BJ (cell line): ENCODE data around the gene CHKB. TPM values are rescaled to one million over a fixed set of nuclear protein-coding genes. Genes with fewer than 3 reads are reported as not detected.

Experiments used
- CTCF ChIA-PET: fragments of 350-600 bp; formaldehyde crosslinking; extraction: SDS; loops from one replicate; lab custom pipeline; 2021; ENCODE audit warnings: antibody characterized with exemption, inconsistent platforms; lab: Yijun Ruan, JAX
- POLR2A ChIA-PET: fragments of 300-600 bp; sonication (Branson Sonifier 250); formaldehyde crosslinking; extraction: SDS; loops from one replicate; lab custom pipeline; 2021; ENCODE audit warnings: antibody characterized with exemption; lab: Charles Lee
- DNase-seq: peaks from one replicate; pipeline ENCODE4 v3.0.0-alpha.2; 2011; ENCODE audit warnings: low read depth
- H3K27me3 ChIP-seq: 2 replicates; pipeline ENCODE4 v1.6.0; 2011; ENCODE audit warnings: low read length; ENCODE audit not compliant: control insufficient read depth, insufficient read depth
- H3K36me3 ChIP-seq: 2 replicates; pipeline ENCODE4 v1.5.1; 2011; ENCODE audit warnings: low read length; ENCODE audit not compliant: control insufficient read depth, insufficient read depth
- H3K4me3 ChIP-seq: 2 replicates; pipeline ENCODE4 v1.5.1; 2011; ENCODE audit warnings: low read depth, mild to moderate bottlenecking, control low read depth, low read length
- CTCF ChIP-seq: IDR thresholded peaks from 2 replicates; pipeline ENCODE4 v1.5.1; 2011; ENCODE audit warnings: low read depth, mild to moderate bottlenecking, control low read depth, inconsistent platforms, low read length, moderate library complexity; ENCODE audit not compliant: insufficient read depth
- polyA plus RNA-seq: library from polyadenylated mRNA; depleted of rRNA; stranded (reverse); fragments of >200 nt; gene quantifications from 2 replicates; pipeline ENCODE4 v1.2.3, GENCODE V29; 2011

The CHKB gene
- polyA plus RNA-seq, 1 experiment = 51.2 TPM

GRCh38 chr22:50604256-50605001 is 21.8 kb upstream of the CHKB start:
- Histone ChIP-seq H3K4me3 (no peak overlapping the region), H3K27me3 (peaks cover 34% of the 10 kb centered on the region), H3K36me3 (no peaks in the 10 kb centered on the region)
- CTCF ChIA-PET = interaction anchor here (0.9 kb wide), 1 partner anchor 10 kb away, joined by 3 read pairs; no protein-coding TSS in a partner anchor
- no peak for TF ChIP-seq CTCF
- POLR2A ChIA-PET = no interaction called here
- no peak for DNase-seq

- ChIA-PET CTCF (interaction anchor here (0.9 to 1.1 kb wide), 2 partner anchors 11 to 40 kb away, joined by 3 read pairs; no protein-coding TSS in a partner anchor), POLR2A (no interaction called here)
- Histone ChIP-seq H3K4me3 (no peak overlapping the region), H3K36me3 (no peaks in the 10 kb centered on the region), H3K27me3 (peaks cover 34% of the 10 kb centered on the region)
- TF ChIP-seq CTCF = no peak
- DNase-seq = no peak
These were observed 21.0 kb upstream of the CHKB start for GRCh38 chr22:50603511-50604255.

GRCh38 chr22:50602338-50602700 is 19.7 kb upstream of the CHKB start:
- peaks cover 34% of the 10 kb centered on the region for H3K27me3 ChIP-seq
- ChIA-PET POLR2A (no interaction called here), CTCF (interaction anchor here (0.9 to 1.9 kb wide), 3 partner anchors 10 to 32 kb away, joined by 3 to 10 read pairs (median 5); no protein-coding TSS in a partner anchor)
- H3K4me3 ChIP-seq = no peak overlapping the region
- no peak for TF ChIP-seq CTCF
- DNase-seq = no peak
- no peaks in the 10 kb centered on the region for H3K36me3 ChIP-seq

- CTCF ChIA-PET = interaction anchor here (0.9 to 1.9 kb wide), 3 partner anchors 10 to 33 kb away, joined by 3 to 10 read pairs (median 5); no protein-coding TSS in a partner anchor
- POLR2A ChIA-PET = no interaction called here
- no peak for TF ChIP-seq CTCF
- DNase-seq = no peak
- H3K27me3 ChIP-seq = peaks cover 32% of the 10 kb centered on the region
- H3K4me3 ChIP-seq = no peak overlapping the region
- no peaks in the 10 kb centered on the region for H3K36me3 ChIP-seq
These were observed 19.2 kb upstream of the CHKB start for GRCh38 chr22:50601669-50602337.
